DND-41 (cell line): ENCODE measurements around the gene KEAP1.

Experiments
- EZH2 ChIP-seq: IDR thresholded peaks from 3 replicates; pipeline ENCODE4 v1.6.1; 2012; ENCODE audit warnings: borderline replicate concordance, low read depth, mild to moderate bottlenecking, moderate library complexity, low read length, inconsistent platforms; ENCODE audit not compliant: severe bottlenecking
- TF ChIP-seq, protein P1 (sequence below): IDR thresholded peaks from 2 replicates; pipeline ENCODE4 v1.5.1; 2012; ENCODE audit warnings: borderline replicate concordance, low read length, moderate library complexity, mild to moderate bottlenecking; ENCODE audit not compliant: poor library complexity, severe bottlenecking; ENCODE audit errors: extremely low read depth

DNA sequence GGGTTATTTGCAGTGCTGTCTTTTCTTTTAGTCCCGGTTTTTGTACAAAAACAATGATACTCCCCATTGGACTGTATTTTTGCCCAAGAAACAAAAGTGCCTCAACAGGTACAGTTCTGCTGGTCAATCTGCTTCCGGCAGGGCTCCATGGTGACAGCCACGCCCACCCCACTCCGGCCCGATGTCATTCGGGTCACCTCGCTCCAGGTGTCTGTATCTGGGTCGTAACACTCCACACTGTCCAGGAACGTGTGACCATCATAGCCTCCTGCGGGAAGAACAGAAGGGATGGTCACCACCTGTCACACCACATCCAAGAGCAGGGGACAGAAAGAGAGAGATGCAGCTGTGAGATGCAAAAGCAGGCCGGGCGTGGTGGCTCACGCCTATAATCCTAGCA, 16.6 kb downstream of the KEAP1 start:
- TF ChIP-seq, protein P1, sequence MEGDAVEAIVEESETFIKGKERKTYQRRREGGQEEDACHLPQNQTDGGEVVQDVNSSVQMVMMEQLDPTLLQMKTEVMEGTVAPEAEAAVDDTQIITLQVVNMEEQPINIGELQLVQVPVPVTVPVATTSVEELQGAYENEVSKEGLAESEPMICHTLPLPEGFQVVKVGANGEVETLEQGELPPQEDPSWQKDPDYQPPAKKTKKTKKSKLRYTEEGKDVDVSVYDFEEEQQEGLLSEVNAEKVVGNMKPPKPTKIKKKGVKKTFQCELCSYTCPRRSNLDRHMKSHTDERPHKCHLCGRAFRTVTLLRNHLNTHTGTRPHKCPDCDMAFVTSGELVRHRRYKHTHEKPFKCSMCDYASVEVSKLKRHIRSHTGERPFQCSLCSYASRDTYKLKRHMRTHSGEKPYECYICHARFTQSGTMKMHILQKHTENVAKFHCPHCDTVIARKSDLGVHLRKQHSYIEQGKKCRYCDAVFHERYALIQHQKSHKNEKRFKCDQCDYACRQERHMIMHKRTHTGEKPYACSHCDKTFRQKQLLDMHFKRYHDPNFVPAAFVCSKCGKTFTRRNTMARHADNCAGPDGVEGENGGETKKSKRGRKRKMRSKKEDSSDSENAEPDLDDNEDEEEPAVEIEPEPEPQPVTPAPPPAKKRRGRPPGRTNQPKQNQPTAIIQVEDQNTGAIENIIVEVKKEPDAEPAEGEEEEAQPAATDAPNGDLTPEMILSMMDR = no peak
- no peak for TF ChIP-seq EZH2
